Hindlimb muscle (tissue), 1 donor: ENCODE measurements around the gene SP9. TPM values are rescaled to one million over a fixed set of nuclear protein-coding genes. Genes with fewer than 3 reads are reported as not detected.

Experiments
- DNase-seq: peaks from one replicate; pipeline ENCODE4 v3.0.0-alpha.2; 2013
- polyA plus RNA-seq: library from polyadenylated mRNA; unstranded; fragments of 120-200 nt; gene quantifications from one replicate; pipeline ENCODE4 v1.2.1, GENCODE V29; 2013; ENCODE audit not compliant: insufficient read length

SP9 gene
- polyA plus RNA-seq, 1 donor: 0.23 TPM

- no peak for DNase-seq
Measured at GRCh38 chr2:174333372-174334277, 1.1 kb upstream of the SP9 start.

GRCh38 chr2:174334278-174334715, 457 bp upstream of the SP9 start:
- no peak for DNase-seq

- DNase-seq: no peak
Measured at GRCh38 chr2:174335254-174335987, 667 bp downstream of the SP9 start.

DNA sequence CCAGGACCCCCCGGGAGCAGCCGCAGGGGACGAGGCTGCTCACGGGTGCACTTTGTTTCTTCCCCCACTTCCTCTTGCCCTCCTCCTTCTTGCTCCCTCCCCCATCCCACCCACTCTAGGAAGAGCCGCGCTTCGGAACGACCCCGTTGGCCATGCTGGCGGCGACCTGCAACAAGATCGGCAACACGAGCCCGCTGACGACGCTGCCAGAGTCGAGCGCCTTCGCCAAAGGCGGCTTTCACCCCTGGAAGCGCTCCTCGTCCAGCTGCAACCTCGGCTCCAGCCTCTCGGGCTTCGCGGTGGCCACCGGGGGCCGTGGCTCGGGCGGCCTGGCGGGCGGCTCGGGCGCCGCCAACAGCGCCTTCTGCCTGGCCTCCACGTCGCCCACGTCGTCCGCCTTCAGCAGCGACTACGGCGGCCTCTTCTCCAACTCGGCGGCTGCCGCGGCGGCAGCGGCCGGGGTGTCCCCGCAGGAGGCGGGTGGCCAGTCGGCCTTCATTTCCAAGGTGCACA, 1.3 kb downstream of the SP9 start:
- peak; percentile 48 for DNase-seq

- DNase-seq: no peak
Measured at GRCh38 chr2:174336501-174337336, 2.0 kb downstream of the SP9 start.

DNA sequence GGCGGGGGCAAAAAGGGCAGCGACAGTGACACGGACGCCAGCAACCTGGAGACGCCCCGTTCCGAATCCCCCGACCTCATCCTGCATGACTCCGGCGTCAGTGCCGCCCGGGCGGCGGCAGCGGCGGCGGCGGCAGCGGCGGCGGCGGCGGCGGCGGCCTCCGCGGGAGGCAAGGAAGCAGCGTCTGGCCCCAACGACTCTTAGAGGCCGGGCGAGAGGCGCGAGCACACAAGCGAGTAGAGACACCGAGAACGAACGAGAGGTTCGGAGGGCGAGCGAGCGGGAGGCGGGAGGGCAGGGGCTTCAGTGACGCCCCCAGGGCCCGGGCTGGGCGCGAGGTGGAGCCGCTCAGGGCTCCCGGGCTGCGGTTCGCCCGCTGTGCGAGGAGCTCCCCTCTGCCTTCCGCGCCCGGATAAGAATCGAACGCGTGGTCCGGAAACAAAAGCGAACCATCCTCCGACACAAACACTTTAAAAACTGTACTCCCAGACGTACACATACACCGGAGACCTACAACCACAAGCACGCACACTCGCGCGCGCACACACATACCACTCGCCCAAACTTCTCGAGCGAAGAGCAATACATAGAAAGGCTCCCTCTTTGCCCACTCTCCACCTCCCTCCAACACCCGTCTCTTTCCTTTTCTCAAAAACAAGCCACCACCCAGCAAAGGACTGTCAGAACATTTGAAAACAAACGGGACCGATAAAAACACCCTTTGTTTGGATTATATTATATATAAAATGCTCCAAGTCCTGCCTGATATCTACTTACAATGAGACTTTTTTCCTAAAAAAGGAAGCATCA, 2.8 kb downstream of the SP9 start:
- DNase-seq: peak; percentile 66

GRCh38 chr2:174338147-174338605, 3.4 kb downstream of the SP9 start:
- no peak for DNase-seq

- no peak for DNase-seq
Measured at GRCh38 chr2:174338671-174339560, 4.2 kb downstream of the SP9 start.

GRCh38 chr2:174339561-174340399, 5.0 kb downstream of the SP9 start:
- DNase-seq: no peak

- DNase-seq: no peak
Measured at GRCh38 chr2:174340400-174341292, 5.9 kb downstream of the SP9 start.

DNA sequence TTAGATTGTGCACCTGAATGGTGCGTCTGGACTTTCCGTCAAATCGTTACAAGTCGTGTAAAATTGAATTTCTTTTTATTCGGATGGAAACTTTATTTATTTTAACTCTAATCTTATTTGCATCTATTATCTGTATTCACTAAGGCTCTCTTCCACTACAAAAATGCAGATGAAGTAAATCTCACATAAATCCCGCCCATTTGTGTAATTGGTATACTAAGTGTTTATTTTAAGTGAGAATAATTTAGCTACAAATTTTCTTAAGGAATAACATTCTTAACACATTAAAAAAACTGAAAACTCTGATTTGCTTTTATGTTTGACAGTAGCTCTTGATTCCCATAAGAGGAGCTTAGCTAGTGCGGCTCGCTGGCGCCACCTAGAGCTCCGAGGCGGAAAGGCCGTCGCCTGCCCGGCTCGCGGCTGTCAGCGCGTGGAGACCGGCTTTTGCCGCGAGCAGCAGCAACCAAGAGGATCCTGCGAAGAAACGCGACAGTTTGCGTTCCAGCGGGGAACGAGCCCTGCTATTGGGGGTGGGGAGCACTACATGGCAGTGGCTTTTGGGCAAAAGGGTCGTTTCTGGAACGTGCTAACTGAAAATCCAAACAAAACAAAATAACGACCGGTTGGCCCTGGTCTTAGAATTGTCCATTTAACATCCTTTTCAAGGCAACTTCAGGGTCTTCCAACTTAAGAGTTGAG, 6.7 kb downstream of the SP9 start:
- DNase-seq: peak; percentile 85

DNA sequence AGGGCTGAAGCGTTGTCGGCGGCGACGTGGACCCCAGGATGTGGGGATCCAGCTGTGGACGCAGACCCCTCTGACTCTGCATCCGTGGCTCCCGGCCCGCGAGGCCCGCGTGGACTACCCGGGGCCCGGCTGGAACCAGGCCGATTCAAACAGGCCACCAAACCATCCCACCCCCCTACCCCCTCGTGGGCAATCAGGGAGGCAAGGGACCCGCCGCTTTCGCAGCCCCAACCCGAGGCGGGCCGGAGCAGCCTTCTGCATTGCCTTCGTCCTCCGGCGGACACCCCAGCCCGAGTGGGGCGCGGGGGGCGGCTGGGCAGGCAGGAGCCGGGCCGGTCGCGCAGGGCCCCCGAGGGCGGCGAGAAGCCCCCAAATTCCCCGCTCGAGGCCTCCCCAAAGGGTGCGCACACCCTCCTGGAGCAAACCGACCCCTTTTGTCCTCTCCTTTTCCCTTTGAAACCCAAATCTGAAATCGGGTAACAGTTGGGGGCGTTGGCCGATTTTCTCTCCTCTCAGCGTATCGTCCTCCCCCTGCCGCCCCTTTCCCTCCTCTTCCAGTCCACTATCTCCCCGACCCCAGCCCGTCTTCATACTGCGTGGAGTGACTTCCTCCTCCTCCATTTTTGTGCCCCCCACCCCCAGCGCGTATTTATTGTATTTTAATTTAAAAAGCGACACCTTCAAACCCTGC, 7.4 kb downstream of the SP9 start:
- DNase-seq: no peak

GRCh38 chr2:174342686-174343342, 8.1 kb downstream of the SP9 start:
- DNase-seq: no peak

- no peak for DNase-seq
Measured at GRCh38 chr2:174343343-174343622, 8.5 kb downstream of the SP9 start.

DNA sequence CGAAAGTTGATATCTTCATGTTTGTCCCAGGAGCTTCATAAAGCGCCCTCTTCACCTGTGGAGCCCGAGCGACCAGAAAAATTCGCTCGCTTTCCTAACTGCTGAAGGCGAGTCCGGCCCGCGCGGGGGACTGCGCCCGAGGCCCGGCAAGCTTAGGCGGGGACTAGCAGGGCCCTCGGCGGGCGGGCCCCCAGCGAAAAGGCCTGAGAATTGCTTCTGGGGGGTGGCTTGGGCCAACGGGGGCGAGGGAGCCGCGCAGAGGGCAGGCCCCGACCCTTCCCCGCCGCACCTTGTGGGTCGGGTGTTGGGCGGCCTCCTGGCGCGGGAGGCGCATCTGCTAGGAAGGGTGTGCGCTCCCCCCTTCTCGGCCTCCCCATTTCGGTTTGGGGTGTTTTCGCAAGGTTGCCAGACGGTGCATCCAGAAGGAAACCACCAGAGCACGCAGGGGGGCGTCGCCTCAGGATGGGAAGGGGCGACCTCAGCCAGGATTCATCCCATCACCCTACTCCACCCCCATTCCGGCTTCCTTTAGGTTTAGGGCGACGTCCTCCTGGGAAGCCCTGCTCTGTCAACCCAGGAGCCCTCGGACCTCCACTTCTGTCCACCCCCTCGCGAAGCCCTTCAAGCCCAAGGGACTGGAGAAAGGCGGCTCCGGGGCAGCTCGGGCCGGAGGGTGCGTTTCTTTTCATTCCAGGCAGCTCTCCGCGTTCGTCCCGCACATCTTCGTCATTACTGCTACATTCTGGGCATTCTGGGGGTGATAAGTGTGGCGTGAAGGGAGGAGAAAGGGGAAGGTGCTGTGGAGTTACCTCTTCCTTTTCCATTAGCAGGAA, 9.1 kb downstream of the SP9 start:
- no peak for DNase-seq
